Liver (tissue), 9 donors: ENCODE measurements around the gene RAB3A. TPM values are rescaled to one million over a fixed set of nuclear protein-coding genes. Genes with fewer than 3 reads are reported as not detected.
A peak's percentile ranks its signal among the peaks of the same experiment; 100 is the strongest.

Experiments used
- DNase-seq: peaks from one replicate; pipeline ENCODE4 v3.0.0-alpha.2; 2017; ENCODE audit warnings: low spot score
- H3K27ac ChIP-seq, 2 donors: one replicate each; pipeline ENCODE4 v1.7.0; 2013; ENCODE audit warnings: inconsistent platforms in 2 of 2, low read length in 2 of 2, control low read depth in 1 of 2, low read depth in 1 of 2, mild to moderate bottlenecking in 1 of 2
- H3K27me3 ChIP-seq, 4 donors: one replicate each; pipeline versions ENCODE4 v1.6.1 to v1.7.0; 2013; ENCODE audit warnings: low read length in 3 of 4, inconsistent platforms in 1 of 4, mild to moderate bottlenecking in 1 of 4, moderate library complexity in 1 of 4; ENCODE audit not compliant: control insufficient read depth in 4 of 4, insufficient read depth in 4 of 4
- H3K36me3 ChIP-seq, 4 donors: one replicate each; pipeline versions ENCODE4 v1.6.1 to v1.7.0; 2013; ENCODE audit warnings: low read length in 3 of 4, mild to moderate bottlenecking in 3 of 4, low read depth in 1 of 4, moderate library complexity in 1 of 4; ENCODE audit not compliant: control insufficient read depth in 4 of 4, insufficient read depth in 3 of 4
- H3K4me1 ChIP-seq, 4 donors: one replicate each; pipeline versions ENCODE4 v1.6.1 to v1.7.0; 2013; ENCODE audit warnings: low read length in 3 of 4, mild to moderate bottlenecking in 3 of 4, moderate library complexity in 1 of 4; ENCODE audit not compliant: control insufficient read depth in 4 of 4, insufficient read depth in 4 of 4
- H3K4me3 ChIP-seq, 3 donors: one replicate each; pipeline versions ENCODE4 v1.6.1 to v1.7.0; 2013; ENCODE audit warnings: low read length in 3 of 3, control low read depth in 1 of 3, low read depth in 1 of 3, mild to moderate bottlenecking in 1 of 3
- H3K9ac ChIP-seq, 2 donors: one replicate each; pipeline ENCODE4 v1.7.0; 2013; ENCODE audit warnings: low read length in 2 of 2, mild to moderate bottlenecking in 2 of 2, moderate library complexity in 2 of 2, control low read depth in 1 of 2, low read depth in 1 of 2
- H3K9me3 ChIP-seq, 4 donors: one replicate each; pipeline versions ENCODE4 v1.6.1 to v1.7.0; 2013; ENCODE audit warnings: low read length in 3 of 4; ENCODE audit not compliant: control insufficient read depth in 4 of 4
- EGR1 ChIP-seq, 2 donors: IDR thresholded peaks; 2 replicates each; pipeline ENCODE4 v1.6.1; 2016 to 2018; ENCODE audit warnings: antibody characterized with exemption in 2 of 2, low read depth in 2 of 2
- FOXA1 ChIP-seq: IDR thresholded peaks from 2 replicates; pipeline ENCODE4 v1.6.1; 2016; ENCODE audit warnings: antibody characterized with exemption
- FOXA2 ChIP-seq: IDR thresholded peaks from 2 replicates; pipeline ENCODE4 v1.6.1; 2016; ENCODE audit warnings: antibody characterized with exemption
- GABPA ChIP-seq, 2 donors: IDR thresholded peaks in 1 of 2; conservative IDR thresholded peaks in 1 of 2; 2 replicates each; pipeline ENCODE4 v1.6.1; 2016; ENCODE audit warnings: antibody characterized with exemption in 2 of 2, mild to moderate bottlenecking in 1 of 2, moderate library complexity in 1 of 2
- HNF4A ChIP-seq, 2 donors: conservative IDR thresholded peaks; 2 replicates each; pipeline ENCODE4 v1.6.1; 2016; ENCODE audit warnings: antibody characterized with exemption in 2 of 2, mild to moderate bottlenecking in 2 of 2
- HNF4G ChIP-seq: IDR thresholded peaks from 2 replicates; pipeline ENCODE4 v1.6.1; 2016; ENCODE audit warnings: antibody characterized with exemption
- JUND ChIP-seq, 2 donors: IDR thresholded peaks; 2 replicates each; pipeline ENCODE4 v1.6.1; 2016; ENCODE audit warnings: antibody characterized with exemption in 2 of 2
- NR2F2 ChIP-seq: IDR thresholded peaks from 2 replicates; pipeline ENCODE4 v1.6.1; 2016; ENCODE audit warnings: antibody characterized with exemption
- RAD21 ChIP-seq, 2 donors: IDR thresholded peaks; 2 replicates each; pipeline ENCODE4 v1.6.1; 2016; ENCODE audit warnings: antibody characterized with exemption in 2 of 2, mild to moderate bottlenecking in 2 of 2
- RXRA ChIP-seq, 2 donors: IDR thresholded peaks; 2 replicates each; pipeline ENCODE4 v1.6.1; 2017 to 2018; ENCODE audit warnings: antibody characterized with exemption in 2 of 2, mild to moderate bottlenecking in 1 of 2
- SP1 ChIP-seq: IDR thresholded peaks from 2 replicates; pipeline ENCODE4 v1.6.1; 2018; ENCODE audit warnings: antibody characterized with exemption, mild to moderate bottlenecking
- TAF1 ChIP-seq: conservative IDR thresholded peaks from 2 replicates; pipeline ENCODE4 v1.6.1; 2016; ENCODE audit warnings: antibody characterized with exemption, mild to moderate bottlenecking
- YY1 ChIP-seq: IDR thresholded peaks from 2 replicates; pipeline ENCODE4 v1.6.1; 2016; ENCODE audit warnings: antibody characterized with exemption, mild to moderate bottlenecking
- WGBS: extraction: QIAGEN DNeasy Blood & Tissue Kit; methylation state at CpG from one replicate; pipeline ENCODE4 v1.1.7; 2013; 5-methylcytosine and 5-hydroxymethylcytosine counted together
- polyA plus RNA-seq, 2 donors: library from polyadenylated mRNA; stranded (reverse) in 1 of 2; unstranded in 1 of 2; fragments of 200-250 nt in 1 of 2; fragments of >200 nt in 1 of 2; fragmentation: Nextera tagmentation in 1 of 2; extraction: Ambion mirVana in 1 of 2; gene quantifications; one replicate each; pipeline versions ENCODE4 v1.2.1 to v1.2.3, GENCODE V29; 2013 to 2015
- total RNA-seq, 2 donors: library from RNA; depleted of rRNA; stranded (reverse); fragments of >200 nt; gene quantifications; one replicate each; pipeline ENCODE4 v1.2.3, GENCODE V29; 2014
- TF ChIP-seq, protein P1 (sequence below): IDR thresholded peaks from 2 replicates; pipeline ENCODE4 v1.6.1; 2016; ENCODE audit warnings: antibody characterized with exemption, mild to moderate bottlenecking
- TF ChIP-seq, protein P2 (sequence below): IDR thresholded peaks from 2 replicates; pipeline ENCODE4 v1.6.1; 2016; ENCODE audit warnings: antibody characterized with exemption
- TF ChIP-seq, protein P3 (sequence below): fragments of 150-350 bp; IDR thresholded peaks from 2 replicates; pipeline ENCODE4 v1.5.1; 2017; ENCODE audit warnings: improper control_type of control experiment, low read depth, low read length; ENCODE audit not compliant: missing input control
- TF ChIP-seq, protein P4 (sequence below): IDR thresholded peaks from 2 replicates; pipeline ENCODE4 v1.6.1; 2016; ENCODE audit warnings: antibody characterized with exemption
- TF ChIP-seq, protein P5 (sequence below): IDR thresholded peaks from 2 replicates; pipeline ENCODE4 v1.6.1; 2016; ENCODE audit warnings: antibody characterized with exemption
- donor health status: healthy.
- donor health status: healthy.
- donor health status: healthy.
- donor health status: healthy.
- donor health status: healthy.

RAB3A gene
- total and polyA plus RNA-seq, 4 donors: 0.33 to 1.7 (median 0.79) TPM

DNA sequence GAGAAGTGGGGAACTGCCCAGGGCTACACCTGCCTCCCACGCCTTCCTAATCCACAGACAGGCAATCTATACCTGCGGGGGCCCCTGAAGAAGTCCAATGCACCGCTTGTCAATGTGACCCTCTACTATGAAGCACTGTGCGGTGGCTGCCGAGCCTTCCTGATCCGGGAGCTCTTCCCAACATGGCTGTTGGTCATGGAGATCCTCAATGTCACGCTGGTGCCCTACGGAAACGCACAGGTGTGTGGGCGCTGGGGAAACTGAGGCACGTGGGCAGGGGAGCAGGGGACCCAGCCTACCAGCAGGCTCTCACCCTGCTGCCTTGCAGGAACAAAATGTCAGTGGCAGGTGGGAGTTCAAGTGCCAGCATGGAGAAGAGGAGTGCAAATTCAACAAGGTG lies 28.9 kb downstream of the RAB3A start:
- no peak overlapping the region for H3K9ac ChIP-seq
- TF ChIP-seq NR2F2 (no peak), TAF1 (no peak), HNF4A (conservative IDR thresholded peaks at IDR 0.05) (no peak), SP1 (no peak), FOXA1 (no peak)
- TF ChIP-seq, protein P1, sequence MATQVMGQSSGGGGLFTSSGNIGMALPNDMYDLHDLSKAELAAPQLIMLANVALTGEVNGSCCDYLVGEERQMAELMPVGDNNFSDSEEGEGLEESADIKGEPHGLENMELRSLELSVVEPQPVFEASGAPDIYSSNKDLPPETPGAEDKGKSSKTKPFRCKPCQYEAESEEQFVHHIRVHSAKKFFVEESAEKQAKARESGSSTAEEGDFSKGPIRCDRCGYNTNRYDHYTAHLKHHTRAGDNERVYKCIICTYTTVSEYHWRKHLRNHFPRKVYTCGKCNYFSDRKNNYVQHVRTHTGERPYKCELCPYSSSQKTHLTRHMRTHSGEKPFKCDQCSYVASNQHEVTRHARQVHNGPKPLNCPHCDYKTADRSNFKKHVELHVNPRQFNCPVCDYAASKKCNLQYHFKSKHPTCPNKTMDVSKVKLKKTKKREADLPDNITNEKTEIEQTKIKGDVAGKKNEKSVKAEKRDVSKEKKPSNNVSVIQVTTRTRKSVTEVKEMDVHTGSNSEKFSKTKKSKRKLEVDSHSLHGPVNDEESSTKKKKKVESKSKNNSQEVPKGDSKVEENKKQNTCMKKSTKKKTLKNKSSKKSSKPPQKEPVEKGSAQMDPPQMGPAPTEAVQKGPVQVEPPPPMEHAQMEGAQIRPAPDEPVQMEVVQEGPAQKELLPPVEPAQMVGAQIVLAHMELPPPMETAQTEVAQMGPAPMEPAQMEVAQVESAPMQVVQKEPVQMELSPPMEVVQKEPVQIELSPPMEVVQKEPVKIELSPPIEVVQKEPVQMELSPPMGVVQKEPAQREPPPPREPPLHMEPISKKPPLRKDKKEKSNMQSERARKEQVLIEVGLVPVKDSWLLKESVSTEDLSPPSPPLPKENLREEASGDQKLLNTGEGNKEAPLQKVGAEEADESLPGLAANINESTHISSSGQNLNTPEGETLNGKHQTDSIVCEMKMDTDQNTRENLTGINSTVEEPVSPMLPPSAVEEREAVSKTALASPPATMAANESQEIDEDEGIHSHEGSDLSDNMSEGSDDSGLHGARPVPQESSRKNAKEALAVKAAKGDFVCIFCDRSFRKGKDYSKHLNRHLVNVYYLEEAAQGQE: no peak
- whole genome bisulfite sequencing: 87% methylated on average over 11 of the region's 11 CpGs

DNA sequence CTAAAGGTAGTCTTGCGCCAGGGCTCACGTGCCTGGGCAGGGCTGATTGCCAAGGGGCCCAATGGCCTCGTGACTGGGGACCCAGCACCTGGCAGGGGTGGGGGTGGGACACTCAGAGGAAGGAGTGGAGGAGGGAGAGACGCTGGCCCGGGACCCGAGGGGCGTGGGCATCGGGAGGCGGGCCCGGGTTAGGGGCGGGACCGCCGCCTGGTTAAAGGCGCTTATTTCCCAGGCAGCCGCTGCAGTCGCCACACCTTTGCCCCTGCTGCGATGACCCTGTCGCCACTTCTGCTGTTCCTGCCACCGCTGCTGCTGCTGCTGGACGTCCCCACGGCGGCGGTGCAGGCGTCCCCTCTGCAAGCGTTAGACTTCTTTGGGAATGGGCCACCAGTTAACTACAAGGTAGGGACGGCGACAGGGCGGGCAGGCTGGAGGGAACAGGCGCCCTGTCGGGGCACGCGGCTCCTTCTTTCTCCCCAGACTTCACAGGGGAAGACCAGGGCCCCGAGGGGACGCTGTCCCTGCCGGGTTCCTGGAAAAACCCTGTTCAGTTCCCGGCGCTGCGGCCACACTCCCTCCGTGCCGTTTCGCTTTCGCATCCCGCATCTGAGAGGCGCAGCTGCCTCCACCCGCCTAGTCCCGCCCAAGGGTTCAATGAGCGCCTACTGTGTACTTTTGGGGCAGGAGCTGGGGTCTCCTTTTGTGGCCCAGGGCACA lies 30.1 kb downstream of the RAB3A start, which contains the start of gene IFI30:
Gene IFI30, plus strand, starts transcription at position 242 of the 717 bp plus-strand sequence. Its CDS starts 29 bp downstream, at position 271.
- Histone ChIP-seq H3K27me3 (no peaks in the 10 kb centered on the region), H3K4me1 (peaks cover 4 to 13% (median 8%) of the 10 kb centered on the region in 4 donors), H3K9me3 (no peaks in the 10 kb centered on the region), H3K9ac (peak within 1 kb of the TSS; percentile 42 to 60), H3K36me3 (peaks cover 0 to 8% (median 4%) of the 10 kb centered on the region in 4 donors), H3K4me3 (peak within 1 kb of the TSS; percentile 63 to 89 (median 83)), H3K27ac (peak within 1 kb of the TSS; percentile 77 to 86)
- DNase-seq: peak; percentile 71
- under 1% methylated on average over 47 of the region's 47 CpGs for WGBS
- peak in 1 of 2 donors; percentile 23 for TF ChIP-seq JUND (IDR thresholded peaks at IDR 0.05)
- TF ChIP-seq, protein P2, sequence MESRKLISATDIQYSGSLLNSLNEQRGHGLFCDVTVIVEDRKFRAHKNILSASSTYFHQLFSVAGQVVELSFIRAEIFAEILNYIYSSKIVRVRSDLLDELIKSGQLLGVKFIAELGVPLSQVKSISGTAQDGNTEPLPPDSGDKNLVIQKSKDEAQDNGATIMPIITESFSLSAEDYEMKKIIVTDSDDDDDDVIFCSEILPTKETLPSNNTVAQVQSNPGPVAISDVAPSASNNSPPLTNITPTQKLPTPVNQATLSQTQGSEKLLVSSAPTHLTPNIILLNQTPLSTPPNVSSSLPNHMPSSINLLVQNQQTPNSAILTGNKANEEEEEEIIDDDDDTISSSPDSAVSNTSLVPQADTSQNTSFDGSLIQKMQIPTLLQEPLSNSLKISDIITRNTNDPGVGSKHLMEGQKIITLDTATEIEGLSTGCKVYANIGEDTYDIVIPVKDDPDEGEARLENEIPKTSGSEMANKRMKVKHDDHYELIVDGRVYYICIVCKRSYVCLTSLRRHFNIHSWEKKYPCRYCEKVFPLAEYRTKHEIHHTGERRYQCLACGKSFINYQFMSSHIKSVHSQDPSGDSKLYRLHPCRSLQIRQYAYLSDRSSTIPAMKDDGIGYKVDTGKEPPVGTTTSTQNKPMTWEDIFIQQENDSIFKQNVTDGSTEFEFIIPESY: no peak
- peak; percentile 71 for TF ChIP-seq YY1
- peak in 1 of 2 donors; percentile 39 for TF ChIP-seq GABPA (IDR thresholded peaks at IDR 0.05 in 1 of 2, conservative IDR thresholded peaks at IDR 0.05 in 1 of 2)
- no peak for TF ChIP-seq FOXA1
- no peak for TF ChIP-seq NR2F2
- peak; percentile 89 for TF ChIP-seq TAF1
- TF ChIP-seq, protein P1: peak; percentile 91
- peak; percentile 4 to 18 for TF ChIP-seq HNF4A (conservative IDR thresholded peaks at IDR 0.05)
- TF ChIP-seq EGR1 (IDR thresholded peaks at IDR 0.05; ENCODE audit: low read depth in 2 of 2): no peak
- no peak for TF ChIP-seq HNF4G
- no peak for TF ChIP-seq FOXA2
- peak; percentile 5 for TF ChIP-seq SP1
- TF ChIP-seq, protein P3, sequence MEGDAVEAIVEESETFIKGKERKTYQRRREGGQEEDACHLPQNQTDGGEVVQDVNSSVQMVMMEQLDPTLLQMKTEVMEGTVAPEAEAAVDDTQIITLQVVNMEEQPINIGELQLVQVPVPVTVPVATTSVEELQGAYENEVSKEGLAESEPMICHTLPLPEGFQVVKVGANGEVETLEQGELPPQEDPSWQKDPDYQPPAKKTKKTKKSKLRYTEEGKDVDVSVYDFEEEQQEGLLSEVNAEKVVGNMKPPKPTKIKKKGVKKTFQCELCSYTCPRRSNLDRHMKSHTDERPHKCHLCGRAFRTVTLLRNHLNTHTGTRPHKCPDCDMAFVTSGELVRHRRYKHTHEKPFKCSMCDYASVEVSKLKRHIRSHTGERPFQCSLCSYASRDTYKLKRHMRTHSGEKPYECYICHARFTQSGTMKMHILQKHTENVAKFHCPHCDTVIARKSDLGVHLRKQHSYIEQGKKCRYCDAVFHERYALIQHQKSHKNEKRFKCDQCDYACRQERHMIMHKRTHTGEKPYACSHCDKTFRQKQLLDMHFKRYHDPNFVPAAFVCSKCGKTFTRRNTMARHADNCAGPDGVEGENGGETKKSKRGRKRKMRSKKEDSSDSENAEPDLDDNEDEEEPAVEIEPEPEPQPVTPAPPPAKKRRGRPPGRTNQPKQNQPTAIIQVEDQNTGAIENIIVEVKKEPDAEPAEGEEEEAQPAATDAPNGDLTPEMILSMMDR: no peak
- TF ChIP-seq RAD21 (IDR thresholded peaks at IDR 0.05): no peak
- TF ChIP-seq, protein P4, sequence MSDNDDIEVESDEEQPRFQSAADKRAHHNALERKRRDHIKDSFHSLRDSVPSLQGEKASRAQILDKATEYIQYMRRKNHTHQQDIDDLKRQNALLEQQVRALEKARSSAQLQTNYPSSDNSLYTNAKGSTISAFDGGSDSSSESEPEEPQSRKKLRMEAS: peak; percentile 9
- TF ChIP-seq RXRA (IDR thresholded peaks at IDR 0.05): no peak
- TF ChIP-seq, protein P5, sequence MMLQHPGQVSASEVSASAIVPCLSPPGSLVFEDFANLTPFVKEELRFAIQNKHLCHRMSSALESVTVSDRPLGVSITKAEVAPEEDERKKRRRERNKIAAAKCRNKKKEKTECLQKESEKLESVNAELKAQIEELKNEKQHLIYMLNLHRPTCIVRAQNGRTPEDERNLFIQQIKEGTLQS: no peak

More for the DNA sequence above, 28.9 kb downstream of the RAB3A start:
- Histone ChIP-seq H3K27ac (no peak overlapping the region), H3K4me3 (peak overlapping the region in 1 of 3 donors; percentile 3), H3K4me1 (peaks cover 4 to 13% (median 8%) of the 10 kb centered on the region in 4 donors), H3K27me3 (no peaks in the 10 kb centered on the region), H3K9me3 (no peaks in the 10 kb centered on the region), H3K36me3 (peaks cover 0 to 3% (median 2%) of the 10 kb centered on the region in 4 donors)
- DNase-seq: no peak
